B cell (primary cell): ENCODE results near the gene QSOX1.

ENCODE experiments used
- EZH2 ChIP-seq: IDR thresholded peaks from 2 replicates; pipeline ENCODE4 v1.6.1; 2012; ENCODE audit warnings: borderline replicate concordance, low read depth, mild to moderate bottlenecking, moderate library complexity, low read length; ENCODE audit not compliant: insufficient read depth, poor library complexity, severe bottlenecking
- TF ChIP-seq, protein P1 (sequence below): fragments of 200-600 bp; IDR thresholded peaks from one replicate; pipeline ENCODE4 v1.8.0; 2022; ENCODE audit warnings: antibody characterized with exemption, mild to moderate bottlenecking

- TF ChIP-seq, protein P1, sequence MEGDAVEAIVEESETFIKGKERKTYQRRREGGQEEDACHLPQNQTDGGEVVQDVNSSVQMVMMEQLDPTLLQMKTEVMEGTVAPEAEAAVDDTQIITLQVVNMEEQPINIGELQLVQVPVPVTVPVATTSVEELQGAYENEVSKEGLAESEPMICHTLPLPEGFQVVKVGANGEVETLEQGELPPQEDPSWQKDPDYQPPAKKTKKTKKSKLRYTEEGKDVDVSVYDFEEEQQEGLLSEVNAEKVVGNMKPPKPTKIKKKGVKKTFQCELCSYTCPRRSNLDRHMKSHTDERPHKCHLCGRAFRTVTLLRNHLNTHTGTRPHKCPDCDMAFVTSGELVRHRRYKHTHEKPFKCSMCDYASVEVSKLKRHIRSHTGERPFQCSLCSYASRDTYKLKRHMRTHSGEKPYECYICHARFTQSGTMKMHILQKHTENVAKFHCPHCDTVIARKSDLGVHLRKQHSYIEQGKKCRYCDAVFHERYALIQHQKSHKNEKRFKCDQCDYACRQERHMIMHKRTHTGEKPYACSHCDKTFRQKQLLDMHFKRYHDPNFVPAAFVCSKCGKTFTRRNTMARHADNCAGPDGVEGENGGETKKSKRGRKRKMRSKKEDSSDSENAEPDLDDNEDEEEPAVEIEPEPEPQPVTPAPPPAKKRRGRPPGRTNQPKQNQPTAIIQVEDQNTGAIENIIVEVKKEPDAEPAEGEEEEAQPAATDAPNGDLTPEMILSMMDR = no peak
- TF ChIP-seq EZH2 = no peak
Measured at GRCh38 chr1:180167721-180168467, 13.2 kb downstream of the QSOX1 start.
